Fibroblast of villous mesenchyme (primary cell): ENCODE results near the gene CADPS. TPM values are rescaled to one million over a fixed set of nuclear protein-coding genes. Genes with fewer than 3 reads are reported as not detected.

Source experiments
- DNase-seq: peaks from one replicate; pipeline ENCODE4 v3.0.0-alpha.2; 2010; ENCODE audit warnings: low read depth
- H3K4me3 ChIP-seq: 2 replicates; pipeline ENCODE4 v1.5.1; 2011; ENCODE audit warnings: low read depth, mild to moderate bottlenecking, low read length
- total RNA-seq: library from RNA; depleted of rRNA; stranded (reverse); fragments of >200 nt; gene quantifications from 2 replicates; pipeline ENCODE4 v1.2.3, GENCODE V29; 2012
- TF ChIP-seq, protein P1 (sequence below): IDR thresholded peaks from 2 replicates; pipeline ENCODE4 v1.5.1; 2012; ENCODE audit warnings: low read depth, mild to moderate bottlenecking, low read length; ENCODE audit not compliant: insufficient read depth

CADPS gene
- total RNA-seq, 1 donor: not detected

DNA sequence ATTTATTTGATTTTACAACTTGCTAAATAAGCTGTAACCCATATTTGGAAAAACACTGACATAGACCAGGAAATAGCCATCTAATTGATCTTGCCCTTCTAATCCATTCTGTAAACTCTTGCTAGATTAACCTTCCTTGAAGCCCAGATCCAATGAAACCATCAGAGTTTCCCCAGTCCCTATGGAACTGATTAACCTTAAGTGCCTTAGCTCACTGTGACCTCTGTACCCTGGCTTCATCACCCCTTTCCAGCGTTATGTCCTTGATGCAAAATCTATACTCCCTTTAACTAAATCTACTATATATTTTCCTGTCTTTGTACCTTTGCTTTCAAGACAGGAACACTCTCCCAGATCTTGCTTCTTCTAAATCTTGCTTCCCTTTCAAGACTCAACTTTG lies 42.9 kb upstream of the CADPS start:
- no peak overlapping the region for H3K4me3 ChIP-seq

DNA sequence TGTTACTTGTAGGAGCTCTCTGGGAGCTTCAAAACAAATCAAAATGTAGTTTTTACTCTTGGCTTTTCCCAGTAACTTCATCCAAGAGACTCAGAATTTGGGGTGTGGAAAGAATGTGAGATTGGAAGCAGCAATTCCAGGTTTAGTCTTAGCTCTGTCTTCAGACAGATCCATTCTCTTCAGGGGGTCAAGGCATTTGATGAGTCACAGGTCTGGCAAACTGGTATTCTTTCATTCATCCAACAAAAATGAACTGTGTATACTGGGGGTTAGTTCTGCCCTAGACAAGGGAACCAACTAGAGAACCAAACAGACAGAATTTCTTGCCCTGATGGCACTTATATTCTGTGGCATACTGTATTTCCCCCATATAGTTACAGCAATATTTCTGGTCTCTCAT lies 36.3 kb upstream of the CADPS start:
- no peak overlapping the region for H3K4me3 ChIP-seq
- DNase-seq: no peak
- TF ChIP-seq, protein P1, sequence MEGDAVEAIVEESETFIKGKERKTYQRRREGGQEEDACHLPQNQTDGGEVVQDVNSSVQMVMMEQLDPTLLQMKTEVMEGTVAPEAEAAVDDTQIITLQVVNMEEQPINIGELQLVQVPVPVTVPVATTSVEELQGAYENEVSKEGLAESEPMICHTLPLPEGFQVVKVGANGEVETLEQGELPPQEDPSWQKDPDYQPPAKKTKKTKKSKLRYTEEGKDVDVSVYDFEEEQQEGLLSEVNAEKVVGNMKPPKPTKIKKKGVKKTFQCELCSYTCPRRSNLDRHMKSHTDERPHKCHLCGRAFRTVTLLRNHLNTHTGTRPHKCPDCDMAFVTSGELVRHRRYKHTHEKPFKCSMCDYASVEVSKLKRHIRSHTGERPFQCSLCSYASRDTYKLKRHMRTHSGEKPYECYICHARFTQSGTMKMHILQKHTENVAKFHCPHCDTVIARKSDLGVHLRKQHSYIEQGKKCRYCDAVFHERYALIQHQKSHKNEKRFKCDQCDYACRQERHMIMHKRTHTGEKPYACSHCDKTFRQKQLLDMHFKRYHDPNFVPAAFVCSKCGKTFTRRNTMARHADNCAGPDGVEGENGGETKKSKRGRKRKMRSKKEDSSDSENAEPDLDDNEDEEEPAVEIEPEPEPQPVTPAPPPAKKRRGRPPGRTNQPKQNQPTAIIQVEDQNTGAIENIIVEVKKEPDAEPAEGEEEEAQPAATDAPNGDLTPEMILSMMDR: no peak

More for the DNA sequence above, 42.9 kb upstream of the CADPS start:
- DNase-seq: no peak
- TF ChIP-seq, protein P1: no peak

DNA sequence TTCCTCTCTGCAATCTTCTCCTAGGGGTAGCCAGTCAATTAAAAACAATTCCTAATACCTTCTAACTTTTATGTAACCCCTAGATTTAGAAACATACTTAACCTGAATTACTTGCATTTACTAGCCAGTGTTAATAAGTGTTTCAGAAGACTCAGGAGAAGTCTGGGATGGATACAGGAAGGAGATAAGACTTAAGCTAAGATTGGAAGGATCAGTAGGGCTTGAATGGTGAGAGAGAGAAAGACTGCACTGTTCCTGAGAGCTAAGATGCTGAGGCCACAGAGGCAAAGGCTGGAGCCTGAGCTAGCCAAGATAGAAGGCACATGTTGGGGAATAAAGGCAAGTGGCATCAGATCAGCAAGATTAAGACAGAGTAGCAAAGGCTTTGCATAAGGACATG lies 30.1 kb upstream of the CADPS start:
- no peak for DNase-seq
- TF ChIP-seq, protein P1: no peak
- H3K4me3 ChIP-seq: no peak overlapping the region

DNA sequence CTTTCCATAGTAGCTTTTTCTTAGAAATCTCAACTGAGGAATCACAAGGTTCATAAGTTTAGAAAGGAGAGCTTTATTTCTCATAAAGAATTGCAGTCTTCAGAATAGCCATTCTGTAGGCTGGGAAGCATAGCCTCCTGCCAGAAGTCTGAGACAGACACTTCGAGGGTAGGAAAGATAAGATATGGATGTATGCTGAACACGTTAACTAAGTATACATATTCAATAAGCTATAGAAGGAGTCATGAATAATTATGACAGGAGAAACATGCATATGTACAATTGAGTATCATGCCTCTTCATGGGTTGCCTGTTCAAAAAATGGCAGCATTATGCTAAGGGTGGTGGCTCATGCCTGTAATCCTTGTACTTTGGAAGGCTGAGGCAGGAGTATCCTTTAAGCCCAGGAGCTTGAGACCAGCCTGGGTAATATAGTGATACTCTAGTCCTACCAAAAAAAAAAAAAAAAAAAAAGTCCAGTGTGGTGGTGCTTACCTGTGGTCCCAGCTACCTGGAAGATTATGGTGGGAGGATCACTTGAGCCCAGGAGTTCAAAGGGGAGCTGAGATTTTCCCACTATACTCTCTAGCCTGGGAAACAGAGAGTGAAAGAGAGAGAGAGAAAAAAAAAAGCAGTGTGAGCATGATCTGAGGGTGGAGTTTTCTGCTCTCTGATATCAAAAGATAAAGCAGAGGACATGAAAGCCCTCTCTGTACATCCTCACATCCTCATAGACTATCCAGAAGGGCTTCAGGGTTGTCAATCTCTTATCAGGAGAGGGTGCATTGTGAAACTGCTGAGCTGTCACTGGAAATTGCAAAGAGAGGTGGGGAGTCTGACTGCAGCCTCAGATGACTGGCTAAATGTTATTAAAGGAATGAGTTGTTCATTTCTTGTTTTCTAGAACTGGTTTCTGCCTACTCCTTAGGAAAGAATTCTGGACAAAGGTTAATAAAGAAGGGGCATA lies 23.6 kb upstream of the CADPS start:
- TF ChIP-seq, protein P1: no peak
- H3K4me3 ChIP-seq: no peak overlapping the region
- DNase-seq: no peak

DNA sequence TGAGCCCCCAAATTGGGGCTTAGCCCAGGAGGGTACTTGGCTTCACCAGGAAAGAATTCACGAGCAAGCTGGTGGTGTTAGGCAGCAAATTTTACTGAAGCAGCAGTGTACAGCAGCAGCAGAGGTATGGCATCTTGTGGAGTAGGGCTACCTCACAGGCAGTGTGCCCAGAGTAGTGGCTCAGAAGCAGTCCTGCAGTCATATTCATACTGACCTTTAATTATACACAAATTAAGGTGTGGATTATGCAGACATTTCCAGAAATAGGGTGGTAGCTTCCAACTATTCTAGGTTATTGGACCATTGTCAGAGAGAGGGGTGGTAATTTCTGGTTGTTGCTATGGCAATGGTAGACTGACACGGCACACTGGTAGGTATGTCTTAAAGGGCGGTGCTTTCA lies 20.7 kb upstream of the CADPS start:
- DNase-seq: no peak
- no peak overlapping the region for H3K4me3 ChIP-seq
- TF ChIP-seq, protein P1: no peak

DNA sequence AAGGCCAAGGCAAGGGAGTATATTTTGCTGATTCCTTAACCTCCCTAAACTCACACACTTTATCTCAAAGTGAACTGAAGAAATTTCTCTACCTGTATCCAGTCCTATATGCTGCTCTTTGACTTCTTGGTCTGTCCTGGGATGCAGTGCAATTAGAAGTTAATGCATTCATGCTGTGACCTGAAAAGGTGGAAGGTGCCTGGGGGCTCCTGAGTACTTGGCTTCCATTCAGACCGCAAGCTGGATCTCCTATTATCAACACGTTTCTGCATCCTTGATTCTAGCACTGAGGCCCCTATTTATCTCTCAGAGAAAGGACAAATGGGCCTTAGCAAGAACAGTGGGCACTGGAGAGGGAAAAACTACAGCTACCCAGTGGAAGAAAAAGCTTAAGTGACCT lies 17.7 kb upstream of the CADPS start:
- H3K4me3 ChIP-seq: no peak overlapping the region
- TF ChIP-seq, protein P1: no peak
- DNase-seq: no peak
